Fibroblast of villous mesenchyme (primary cell): ENCODE data around the gene ATP1A4. TPM values are rescaled to one million over a fixed set of nuclear protein-coding genes. Genes with fewer than 3 reads are reported as not detected.

Source experiments
- DNase-seq: peaks from one replicate; pipeline ENCODE4 v3.0.0-alpha.2; 2010; ENCODE audit warnings: low read depth
- H3K4me3 ChIP-seq: 2 replicates; pipeline ENCODE4 v1.5.1; 2011; ENCODE audit warnings: low read depth, mild to moderate bottlenecking, low read length
- CTCF ChIP-seq: IDR thresholded peaks from 2 replicates; pipeline ENCODE4 v1.5.1; 2012; ENCODE audit warnings: low read depth, mild to moderate bottlenecking, low read length; ENCODE audit not compliant: insufficient read depth
- total RNA-seq: library from RNA; depleted of rRNA; stranded (reverse); fragments of >200 nt; gene quantifications from 2 replicates; pipeline ENCODE4 v1.2.3, GENCODE V29; 2012

The ATP1A4 gene
- total RNA-seq, 1 donor: not detected

GRCh38 chr1:160133990-160134770 is 17.2 kb upstream of the ATP1A4 start:
- no peak for DNase-seq
- H3K4me3 ChIP-seq: no peak overlapping the region
- TF ChIP-seq CTCF: no peak

GRCh38 chr1:160134791-160135572 is 16.4 kb upstream of the ATP1A4 start:
- no peak for TF ChIP-seq CTCF
- no peak overlapping the region for H3K4me3 ChIP-seq
- no peak for DNase-seq

GRCh38 chr1:160136121-160136925 is 15.1 kb upstream of the ATP1A4 start:
- no peak for DNase-seq
- H3K4me3 ChIP-seq: no peak overlapping the region
- no peak for TF ChIP-seq CTCF

GRCh38 chr1:160136926-160137200 is 14.5 kb upstream of the ATP1A4 start:
- no peak for DNase-seq
- no peak overlapping the region for H3K4me3 ChIP-seq
- TF ChIP-seq CTCF: no peak

GRCh38 chr1:160137216-160137862 is 14.1 kb upstream of the ATP1A4 start:
- no peak for TF ChIP-seq CTCF
- DNase-seq: no peak
- no peak overlapping the region for H3K4me3 ChIP-seq

GRCh38 chr1:160139840-160140239 is 11.6 kb upstream of the ATP1A4 start:
- no peak for TF ChIP-seq CTCF
- H3K4me3 ChIP-seq: no peak overlapping the region
- DNase-seq: no peak
